Forelimb muscle (tissue), 1 donor: ENCODE data around the gene SENP2. TPM values are rescaled to one million over a fixed set of nuclear protein-coding genes. Genes with fewer than 3 reads are reported as not detected.

Source experiments
- DNase-seq: peaks from one replicate; pipeline ENCODE4 v3.0.0-alpha.2; 2013; ENCODE audit warnings: low read depth
- polyA plus RNA-seq: library from polyadenylated mRNA; unstranded; fragments of 120-200 nt; gene quantifications from one replicate; pipeline ENCODE4 v1.2.1, GENCODE V29; 2013; ENCODE audit not compliant: insufficient read length

SENP2 gene
- polyA plus RNA-seq, 1 donor, result 36.3 TPM

GRCh38 chr3:185678027-185678426, 91.9 kb downstream of the SENP2 start:
- no peak for DNase-seq

GRCh38 chr3:185680231-185680630, 94.1 kb downstream of the SENP2 start:
- DNase-seq, result no peak

Other genes starting within 250 kb of the SENP2 start
- 12.1 TPM for gene MAP3K13, start 223.2 kb upstream of the SENP2 start, polyA plus RNA-seq
- 16.8 TPM for gene TMEM41A, start 87.3 kb upstream of the SENP2 start, polyA plus RNA-seq
- 0.27 TPM for gene LIPH, start 33.7 kb upstream of the SENP2 start, polyA plus RNA-seq
- 38.3 TPM for gene IGF2BP2, start 238.7 kb downstream of the SENP2 start, polyA plus RNA-seq